OCI-LY7 (cell line): ENCODE results near the gene ZC3H18. TPM values are rescaled to one million over a fixed set of nuclear protein-coding genes. Genes with fewer than 3 reads are reported as not detected.

Experiments
- BruUV-seq: library from RNA; stranded (reverse); fragments of 400-500 nt; replicated peaks from 2 replicates; lab custom pipeline; 2021; lab: Mats Ljungman, UMichigan
- CTCF ChIA-PET: fragments of 300-600 bp; sonication (Branson Sonifier 250); formaldehyde crosslinking; loops from one replicate; lab custom pipeline; 2022; ENCODE audit warnings: antibody characterized with exemption; ENCODE audit not compliant: unreplicated experiment; lab: Charles Lee
- POLR2A ChIA-PET: fragments of 300-600 bp; sonication (Branson Sonifier 250); formaldehyde crosslinking; loops from one replicate; lab custom pipeline; 2022; ENCODE audit warnings: antibody characterized with exemption; lab: Charles Lee
- DNase-seq: peaks from one replicate; pipeline ENCODE4 v3.0.0-alpha.2; 2015; ENCODE audit warnings: low spot score
- H2AFZ ChIP-seq: fragments of 200-600 bp; sonication (generic), shearing (Covaris generic); 2 replicates; pipeline ENCODE4 v1.6.1; 2014; ENCODE audit warnings: mild to moderate bottlenecking, antibody characterized with exemption, low read length, moderate library complexity
- H3K27ac ChIP-seq: fragments of 200-600 bp; sonication (generic); 2 replicates; pipeline ENCODE4 v1.5.1; 2014; ENCODE audit warnings: mixed run types, low read depth, mild to moderate bottlenecking, moderate library complexity, low read length, inconsistent platforms; ENCODE audit not compliant: poor library complexity, severe bottlenecking
- H3K36me3 ChIP-seq: fragments of 200-600 bp; sonication (generic); 2 replicates; pipeline ENCODE4 v1.6.1; 2014; ENCODE audit warnings: mild to moderate bottlenecking, antibody characterized with exemption, low read length, moderate library complexity, mixed read lengths; ENCODE audit not compliant: insufficient read depth
- H3K4me1 ChIP-seq: fragments of 200-600 bp; sonication (generic); 2 replicates; pipeline ENCODE4 v1.5.1; 2014; ENCODE audit warnings: mild to moderate bottlenecking, low read length; ENCODE audit not compliant: insufficient read depth, poor library complexity, severe bottlenecking
- H3K4me2 ChIP-seq: fragments of 200-600 bp; sonication (generic); 2 replicates; pipeline ENCODE4 v1.6.1; 2014; ENCODE audit warnings: mild to moderate bottlenecking, low read length
- H3K4me3 ChIP-seq: fragments of 200-600 bp; sonication (generic); 2 replicates; pipeline ENCODE4 v1.5.1; 2014; ENCODE audit warnings: mild to moderate bottlenecking, low read depth, low read length; ENCODE audit not compliant: poor library complexity, severe bottlenecking
- H3K79me2 ChIP-seq: fragments of 200-600 bp; sonication (generic); 2 replicates; pipeline ENCODE4 v1.6.1; 2016; ENCODE audit warnings: low read depth, mild to moderate bottlenecking, low read length, moderate library complexity, mixed read lengths; ENCODE audit not compliant: insufficient read depth
- H3K9me2 ChIP-seq: fragments of 200-600 bp; sonication (generic); 2 replicates; pipeline ENCODE4 v1.6.1; 2016; ENCODE audit warnings: mild to moderate bottlenecking, low read length, mixed read lengths; ENCODE audit not compliant: insufficient read depth
- H3K9me3 ChIP-seq: fragments of 200-600 bp; sonication (generic); 2 replicates; pipeline ENCODE4 v1.6.1; 2014; ENCODE audit warnings: mild to moderate bottlenecking, mixed run types, low read length, mixed read lengths
- H4K20me1 ChIP-seq: fragments of 200-600 bp; sonication (generic); 2 replicates; pipeline ENCODE4 v1.6.1; 2014; ENCODE audit warnings: mild to moderate bottlenecking, antibody characterized with exemption, low read length, moderate library complexity, mixed read lengths; ENCODE audit not compliant: insufficient read depth
- CTCF ChIP-seq: fragments of 200-600 bp; sonication (generic); conservative IDR thresholded peaks from 2 replicates; pipeline ENCODE4 v1.5.1; 2014; ENCODE audit warnings: mild to moderate bottlenecking, antibody characterized with exemption, low read length, moderate library complexity, mixed read lengths
- EZH2phosphoT487 ChIP-seq: fragments of 200-600 bp; sonication (generic); IDR thresholded peaks from 2 replicates; pipeline ENCODE4 v1.6.1; 2018; ENCODE audit warnings: low read depth, borderline replicate concordance, mild to moderate bottlenecking, mixed run types, antibody characterized with exemption, low read length, moderate library complexity, mixed read lengths
- intact Hi-C: fragments of 100-400 bp; cut with micrococcal nuclease; formaldehyde crosslinking; loops from one replicate; pipeline ENCODE4 v1.10.0; 2022; ENCODE audit not compliant: unreplicated experiment
- total RNA-seq, 2 experiments: library from RNA; depleted of rRNA in 1 of 2; stranded (reverse); fragments of >200 nt in 1 of 2; shearing (Covaris generic) in 1 of 2; gene quantifications; 2 replicates each; pipeline ENCODE4 v1.2.3, GENCODE V29; 2014 to 2022

Gene ZC3H18
- total RNA-seq, 2 experiments from 2014 or later, result 22.2 to 79.0 TPM

GRCh38 chr16:88554711-88555264, 15.4 kb upstream of the ZC3H18 start:
- Histone ChIP-seq H3K4me3 (peak overlapping the region; percentile 3), H4K20me1 (no peaks in the 10 kb centered on the region), H3K36me3 (no peaks in the 10 kb centered on the region; the same call in 1 of the 2 replicates), H3K9me2 (no peaks in the 10 kb centered on the region), H2AFZ (no peak overlapping the region; the same call in 1 of the 2 replicates), H3K79me2 (no peaks in the 10 kb centered on the region), H3K4me1 (peaks cover 67% of the 10 kb centered on the region), H3K4me2 (peak overlapping the region; percentile 31), H3K9me3 (peaks cover 8% of the 10 kb centered on the region; the same call in 1 of the 2 replicates), H3K27ac (peak overlapping the region; percentile 86)
- ChIA-PET CTCF (interaction anchor here (0.5 to 0.6 kb wide), 2 partner anchors 110 to 801 kb away, joined by 3 to 6 read pairs; no protein-coding TSS in a partner anchor), POLR2A (interaction anchor here (1.0 kb wide), 1 partner anchor 15 kb away, joined by 3 read pairs; the partner anchor contains the start of gene ZC3H18)
- TF ChIP-seq EZH2phosphoT487, result no peak
- no peak for TF ChIP-seq CTCF
- DNase-seq, result no peak
- intact Hi-C loops, result loop anchor here (10.0 kb wide), 2 partner anchors 600 to 850 kb away; partner anchors contain the start of gene BANP
- BruUV-seq, result no TSS peak

- H3K4me3 ChIP-seq, result no peak overlapping the region
- H3K4me2 ChIP-seq, result no peak overlapping the region
- H3K27ac ChIP-seq, result peak overlapping the region; percentile 86
- H3K36me3 ChIP-seq, result no peaks in the 10 kb centered on the region; the same call in 1 of the 2 replicates
- ChIA-PET POLR2A (interaction anchor here (0.7 kb wide), 1 partner anchor 20 kb away, joined by 3 read pairs; no protein-coding TSS in a partner anchor), CTCF (no interaction called here)
- peaks cover 8% of the 10 kb centered on the region; the same call in 1 of the 2 replicates for H3K9me3 ChIP-seq
- TF ChIP-seq EZH2phosphoT487 (no peak), CTCF (no peak)
- peaks cover 53% of the 10 kb centered on the region for H3K4me1 ChIP-seq
- BruUV-seq, result no TSS peak
- DNase-seq, result peak; percentile 56
- no peaks in the 10 kb centered on the region for H4K20me1 ChIP-seq
- H3K9me2 ChIP-seq, result no peaks in the 10 kb centered on the region
- intact Hi-C loops, result loop anchor here (2.0 to 10.0 kb wide), 3 partner anchors 104 to 852 kb away; partner anchors contain the start of genes BANP and ZFPM1
- no peaks in the 10 kb centered on the region for H3K79me2 ChIP-seq
- no peak overlapping the region for H2AFZ ChIP-seq
Observed at GRCh38 chr16:88556294-88556988, 13.8 kb upstream of the ZC3H18 start.
